ENCODE data around the gene SKAP1.

SKAP1 gene

GRCh38 chr17:48322060-48322459 is 108.0 kb downstream of the SKAP1 start:
- no peaks in the 10 kb centered on the region for H3F3A ChIP-seq (ENCODE audit: insufficient read depth)
- no peaks in the 10 kb centered on the region for H4K20me1 ChIP-seq (ENCODE audit: low read depth, low read length)
- H2AFZ ChIP-seq (ENCODE audit: low read depth, low read length, severe bottlenecking), result no peak overlapping the region
- H3K9me2 ChIP-seq (replicated peaks; ENCODE audit: insufficient read depth, low read length), result no peaks in the 10 kb centered on the region
- no peaks in the 10 kb centered on the region for H3K79me2 ChIP-seq (ENCODE audit: insufficient read depth, low read length)
- no peaks in the 10 kb centered on the region for H3K9me3 ChIP-seq (ENCODE audit: insufficient read depth, low read length)
- no peak overlapping the region for H3K4me3 ChIP-seq (ENCODE audit: insufficient read depth, low read length, poor library complexity, severe bottlenecking)
- H3K27ac ChIP-seq (ENCODE audit: low read depth, low read length), result no peak overlapping the region
- H3K27me3 ChIP-seq (ENCODE audit: low read length), result peaks cover 3% of the 10 kb centered on the region; the same call in 1 of the 2 replicates
- H3K36me3 ChIP-seq (ENCODE audit: low read length), result no peaks in the 10 kb centered on the region
- TF ChIP-seq EZH2phosphoT487 (conservative IDR thresholded peaks at IDR 0.05; ENCODE audit: low read length) (no peak), CTCF (IDR thresholded peaks at IDR 0.05; ENCODE audit: insufficient read depth, low read length, poor library complexity, severe bottlenecking) (no peak)
- no peak overlapping the region for H3K4me2 ChIP-seq (ENCODE audit: low read depth, low read length, poor library complexity, severe bottlenecking)
- H3K9ac ChIP-seq (ENCODE audit: low read length), result no peak overlapping the region

DNA sequence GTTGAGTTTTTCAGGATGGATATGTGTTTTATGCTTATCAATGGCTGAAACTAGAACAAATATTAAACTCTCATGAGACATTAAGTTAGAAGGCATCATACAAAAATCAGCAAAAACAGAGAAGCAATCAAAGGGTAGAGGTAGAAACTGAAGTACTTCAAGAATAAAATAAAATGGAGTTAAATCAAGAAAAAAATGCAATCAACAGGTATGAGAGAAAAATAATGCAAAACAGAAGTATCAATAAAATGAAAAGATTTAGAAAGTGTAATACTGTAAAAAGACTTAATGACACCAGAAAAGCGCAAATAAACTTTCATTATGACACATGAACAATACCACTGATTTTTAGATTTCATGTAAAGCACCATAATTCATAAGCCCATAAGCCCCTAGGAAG is 112.3 kb downstream of the SKAP1 start:
- H3K4me2 ChIP-seq (ENCODE audit: low read depth, low read length, poor library complexity, severe bottlenecking), result no peak overlapping the region
- H3K9me2 ChIP-seq (replicated peaks; ENCODE audit: insufficient read depth, low read length), result no peaks in the 10 kb centered on the region
- H3K4me3 ChIP-seq (ENCODE audit: insufficient read depth, low read length, poor library complexity, severe bottlenecking), result no peak overlapping the region
- no peaks in the 10 kb centered on the region for H3F3A ChIP-seq (ENCODE audit: insufficient read depth)
- H3K27ac ChIP-seq (ENCODE audit: low read depth, low read length), result no peak overlapping the region
- no peaks in the 10 kb centered on the region for H4K20me1 ChIP-seq (ENCODE audit: low read depth, low read length)
- H2AFZ ChIP-seq (ENCODE audit: low read depth, low read length, severe bottlenecking), result no peak overlapping the region
- TF ChIP-seq EZH2phosphoT487 (conservative IDR thresholded peaks at IDR 0.05; ENCODE audit: low read length), result no peak
- H3K9me3 ChIP-seq (ENCODE audit: insufficient read depth, low read length), result no peaks in the 10 kb centered on the region
- no peaks in the 10 kb centered on the region for H3K36me3 ChIP-seq (ENCODE audit: low read length)
- no peak overlapping the region for H3K9ac ChIP-seq (ENCODE audit: low read length)
- peaks cover 3% of the 10 kb centered on the region; the same call in 1 of the 2 replicates for H3K27me3 ChIP-seq (ENCODE audit: low read length)
- H3K79me2 ChIP-seq (ENCODE audit: insufficient read depth, low read length), result no peaks in the 10 kb centered on the region

GRCh38 chr17:48314716-48315115 is 115.3 kb downstream of the SKAP1 start:
- Histone ChIP-seq H4K20me1 (ENCODE audit: low read depth, low read length) (no peaks in the 10 kb centered on the region), H3K9me3 (ENCODE audit: insufficient read depth, low read length) (no peaks in the 10 kb centered on the region), H3K9ac (ENCODE audit: low read length) (no peak overlapping the region), H3K27ac (ENCODE audit: low read depth, low read length) (no peak overlapping the region), H3F3A (ENCODE audit: insufficient read depth) (no peaks in the 10 kb centered on the region), H3K4me2 (ENCODE audit: low read depth, low read length, poor library complexity, severe bottlenecking) (no peak overlapping the region), H2AFZ (ENCODE audit: low read depth, low read length, severe bottlenecking) (no peak overlapping the region), H3K4me3 (ENCODE audit: insufficient read depth, low read length, poor library complexity, severe bottlenecking) (no peak overlapping the region), H3K79me2 (ENCODE audit: insufficient read depth, low read length) (no peaks in the 10 kb centered on the region), H3K27me3 (ENCODE audit: low read length) (no peaks in the 10 kb centered on the region), H3K9me2 (replicated peaks; ENCODE audit: insufficient read depth, low read length) (no peaks in the 10 kb centered on the region), H3K36me3 (ENCODE audit: low read length) (no peaks in the 10 kb centered on the region)
- TF ChIP-seq EZH2phosphoT487 (conservative IDR thresholded peaks at IDR 0.05; ENCODE audit: low read length), result no peak

- H3K4me2 ChIP-seq (ENCODE audit: low read depth, low read length, poor library complexity, severe bottlenecking), result no peak overlapping the region
- no peak overlapping the region for H3K9ac ChIP-seq (ENCODE audit: low read length)
- H3K9me2 ChIP-seq (replicated peaks; ENCODE audit: insufficient read depth, low read length), result no peaks in the 10 kb centered on the region
- H2AFZ ChIP-seq (ENCODE audit: low read depth, low read length, severe bottlenecking), result no peak overlapping the region
- no peak overlapping the region for H3K27ac ChIP-seq (ENCODE audit: low read depth, low read length)
- no peak overlapping the region for H3K4me3 ChIP-seq (ENCODE audit: insufficient read depth, low read length, poor library complexity, severe bottlenecking)
- no peaks in the 10 kb centered on the region for H3K27me3 ChIP-seq (ENCODE audit: low read length)
- H3F3A ChIP-seq (ENCODE audit: insufficient read depth), result no peaks in the 10 kb centered on the region
- H3K9me3 ChIP-seq (ENCODE audit: insufficient read depth, low read length), result no peaks in the 10 kb centered on the region
- no peaks in the 10 kb centered on the region for H3K36me3 ChIP-seq (ENCODE audit: low read length)
- no peaks in the 10 kb centered on the region for H3K79me2 ChIP-seq (ENCODE audit: insufficient read depth, low read length)
- TF ChIP-seq CTCF (IDR thresholded peaks at IDR 0.05; ENCODE audit: insufficient read depth, low read length, poor library complexity, severe bottlenecking), result no peak
- no peak for TF ChIP-seq EZH2phosphoT487 (conservative IDR thresholded peaks at IDR 0.05; ENCODE audit: low read length)
- no peaks in the 10 kb centered on the region for H4K20me1 ChIP-seq (ENCODE audit: low read depth, low read length)
Measured at GRCh38 chr17:48313096-48313755, 116.8 kb downstream of the SKAP1 start.

Data from SU-DHL-6 (cell line).